Tibial nerve (tissue), 4 donors: ENCODE measurements around the gene MBP. TPM values are rescaled to one million over a fixed set of nuclear protein-coding genes. Genes with fewer than 3 reads are reported as not detected.

ENCODE experiments used
- DNase-seq, 2 donors: peaks; one replicate each; pipeline ENCODE4 v3.0.0-alpha.2; 2019; ENCODE audit warnings: low spot score in 2 of 2
- H3K27ac ChIP-seq, 4 donors: fragments of 200-600 bp; sonication (generic) in 3 of 4; one replicate each; pipeline ENCODE4 v1.5.1; 2017 to 2019; ENCODE audit warnings: mild to moderate bottlenecking in 1 of 4
- H3K27me3 ChIP-seq, 2 donors: fragments of 200-600 bp; sonication (generic) in 1 of 2; one replicate each; pipeline versions ENCODE4 v1.5.1 to v1.6.0; 2017 to 2019
- H3K36me3 ChIP-seq, 3 donors: fragments of 200-600 bp; sonication (generic); one replicate each; pipeline ENCODE4 v1.5.1; 2018 to 2019
- H3K4me1 ChIP-seq, 4 donors: fragments of 200-600 bp; sonication (generic) in 3 of 4; one replicate each; pipeline ENCODE4 v1.5.1; 2017 to 2019
- H3K4me3 ChIP-seq, 4 donors: fragments of 200-600 bp; sonication (generic) in 3 of 4; one replicate each; pipeline ENCODE4 v1.5.1; 2017 to 2019; ENCODE audit warnings: mild to moderate bottlenecking in 1 of 4, moderate library complexity in 1 of 4
- H3K9me3 ChIP-seq, 4 donors: fragments of 200-600 bp; sonication (generic) in 3 of 4; one replicate each; pipeline ENCODE4 v1.5.1; 2017 to 2019
- CTCF ChIP-seq, 5 experiments: fragments of 200-600 bp in 3 of 5; fragments of 450-650 bp in 2 of 5; sonication (generic) in 3 of 5; IDR thresholded peaks; one replicate each; pipeline ENCODE4 v1.5.1; 2016 to 2019; ENCODE audit warnings: antibody characterized with exemption in 5 of 5, mild to moderate bottlenecking in 3 of 5, moderate library complexity in 2 of 5
- EP300 ChIP-seq, 2 donors: sonication (generic); formaldehyde crosslinking; IDR thresholded peaks; one replicate each; pipeline ENCODE4 v1.6.1; 2017; ENCODE audit warnings: antibody characterized with exemption in 2 of 2, mild to moderate bottlenecking in 1 of 2
- POLR2A ChIP-seq, 2 donors: fragments of 450-650 bp; IDR thresholded peaks; one replicate each; pipeline ENCODE4 v1.6.1; 2017; ENCODE audit warnings: antibody characterized with exemption in 2 of 2, mild to moderate bottlenecking in 2 of 2, moderate library complexity in 2 of 2
- WGBS, 2 donors: methylation state at CpG; one replicate each; pipeline ENCODE4 v1.1.5; 2018; 5-methylcytosine and 5-hydroxymethylcytosine counted together
- total RNA-seq, 4 donors: library from RNA; depleted of rRNA; stranded (reverse); fragments of >200 nt; gene quantifications; one replicate each; pipeline ENCODE4 v1.1.0, GENCODE V29; 2016

MBP gene
- total RNA-seq, 4 donors from 2014 or later = 831 to 1,485 (median 1,405) TPM

- 89 to 93% methylated on average over 11 to 15 of the region's 18 CpGs for WGBS, 2 donors
- TF ChIP-seq CTCF (IDR thresholded peaks at IDR 0.05) (no peak), POLR2A (IDR thresholded peaks at IDR 0.05) (no peak), EP300 (IDR thresholded peaks at IDR 0.05) (no peak)
- Histone ChIP-seq H3K9me3 (no peaks in the 10 kb centered on the region), H3K4me3 (no peak overlapping the region), H3K36me3 (peaks cover 0 to 80% (median 0%) of the 10 kb centered on the region in 3 donors), H3K4me1 (no peaks in the 10 kb centered on the region), H3K27ac (no peak overlapping the region), H3K27me3 (no peaks in the 10 kb centered on the region)
- DNase-seq = no peak
Measured at GRCh38 chr18:76935722-76936337, 196.8 kb downstream of the MBP start.

- no peaks in the 10 kb centered on the region for H3K9me3 ChIP-seq
- H3K4me1 ChIP-seq = no peaks in the 10 kb centered on the region
- peak overlapping the region in 1 of 4 donors; percentile 23 for H3K27ac ChIP-seq
- no peaks in the 10 kb centered on the region for H3K27me3 ChIP-seq
- peak in 1 of 2 donors; percentile 31 for DNase-seq
- no peak for TF ChIP-seq CTCF (IDR thresholded peaks at IDR 0.05)
- peak in 1 of 2 donors; percentile 26 for TF ChIP-seq EP300 (IDR thresholded peaks at IDR 0.05)
- H3K36me3 ChIP-seq = peaks cover 0 to 78% (median 3%) of the 10 kb centered on the region in 3 donors
- H3K4me3 ChIP-seq = no peak overlapping the region
- WGBS, 2 donors = 76 to 84% methylated on average over 11 of the region's 11 CpGs
Measured at GRCh38 chr18:76932026-76932819, 200.4 kb downstream of the MBP start.

- Histone ChIP-seq H3K9me3 (no peaks in the 10 kb centered on the region), H3K4me3 (no peak overlapping the region), H3K36me3 (peaks cover 0 to 76% (median 5%) of the 10 kb centered on the region in 3 donors), H3K27ac (no peak overlapping the region), H3K4me1 (no peaks in the 10 kb centered on the region), H3K27me3 (no peaks in the 10 kb centered on the region)
- WGBS, 2 donors = 87 to 92% methylated on average over 6 of the region's 6 CpGs
- no peak for DNase-seq
- TF ChIP-seq POLR2A (IDR thresholded peaks at IDR 0.05) = no peak
- TF ChIP-seq CTCF (IDR thresholded peaks at IDR 0.05) = no peak
- TF ChIP-seq EP300 (IDR thresholded peaks at IDR 0.05) = no peak
Measured at GRCh38 chr18:76931171-76931570, 201.4 kb downstream of the MBP start.

Other genes with a start within 250 kb of the MBP start
- gene GALR1, start 117.1 kb upstream of the MBP start, total RNA-seq = 1 to 10 TPM in 1 of 4 donors, under 1 TPM in 2, not detected in 1; 0.42 to 1.2 (median 0.87) TPM